Measurements from ENCODE around the gene UFSP1.
A peak's percentile ranks its signal among the peaks of the same experiment; 100 is the strongest.
"Not testable (repeated sequence)": the region's sequence is repeated elsewhere in the genome, so short reads cannot be mapped to it uniquely, and the experiment has no call there.

Gene UFSP1

GRCh38 chr7:100910443-100910842, 20.9 kb upstream of the UFSP1 start:
- not testable (repeated sequence) for H3K9ac ChIP-seq (ENCODE audit: low read length); H4K8ac ChIP-seq (ENCODE audit: low read depth, low read length); H3K27me3 ChIP-seq (ENCODE audit: insufficient read depth, low read length); H3K23ac ChIP-seq (ENCODE audit: low read length); H3K14ac ChIP-seq (ENCODE audit: low read length); H4K12ac ChIP-seq (ENCODE audit: low read depth, low read length); H3K9me3 ChIP-seq (ENCODE audit: insufficient read depth, low read depth, low read length); H2AFZ ChIP-seq (ENCODE audit: insufficient read depth, low read length, poor library complexity); H3K27ac ChIP-seq (ENCODE audit: low read depth, low read length); H3K4me1 ChIP-seq (ENCODE audit: control insufficient read depth in 1 of 2, insufficient read depth in 2 of 2, low read length in 2 of 2); H2AK5ac ChIP-seq (ENCODE audit: low read length); H3K79me2 ChIP-seq (ENCODE audit: control insufficient read depth, insufficient read depth, low read length, poor library complexity); H3K4me2 ChIP-seq (ENCODE audit: low read length); H3K79me1 ChIP-seq (ENCODE audit: low read length); H2BK5ac ChIP-seq (ENCODE audit: low read depth, low read length, poor library complexity); H2BK12ac ChIP-seq (ENCODE audit: low read length); H3K36me3 ChIP-seq (ENCODE audit: control insufficient read depth in 1 of 2, insufficient read depth in 2 of 2, low read length in 2 of 2); H2BK120ac ChIP-seq (ENCODE audit: insufficient read depth, low read length, poor library complexity); H3K4me3 ChIP-seq (ENCODE audit: low read depth, low read length); H4K91ac ChIP-seq (ENCODE audit: low read depth, low read length); H3K4ac ChIP-seq (ENCODE audit: low read depth, low read length); H3K18ac ChIP-seq (ENCODE audit: low read length)
- no CpG with 5 or more reads among the region's 7 CpGs for WGBS (ENCODE audit: extremely low coverage, insufficient coverage, insufficient read length)
- peak; percentile 82 to 90 for DNase-seq

DNA sequence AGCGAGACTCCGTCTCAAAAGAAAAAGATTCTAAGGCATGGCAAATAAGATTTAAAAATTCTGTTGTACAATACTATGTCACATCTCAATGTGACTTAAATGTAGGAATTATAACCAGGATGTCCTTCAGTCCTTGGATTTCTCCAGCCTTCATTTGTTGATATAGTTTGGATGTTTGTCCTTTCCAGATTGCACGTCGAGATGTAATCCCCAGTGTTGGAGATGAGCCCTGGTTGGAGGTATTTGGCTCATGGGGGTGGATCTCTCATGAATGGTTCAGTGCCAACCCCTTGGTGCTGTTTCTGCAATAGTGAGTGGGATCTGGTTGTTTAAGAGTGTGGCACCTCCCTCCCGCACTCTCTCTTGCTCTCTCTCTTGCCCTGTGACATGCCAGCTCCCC, 19.0 kb upstream of the UFSP1 start:
- peaks cover 4% of the 10 kb centered on the region for H3K9me3 ChIP-seq (ENCODE audit: insufficient read depth, low read depth, low read length)
- no peaks in the 10 kb centered on the region for H3K27me3 ChIP-seq (ENCODE audit: insufficient read depth, low read length)
- H3K27ac ChIP-seq (ENCODE audit: low read depth, low read length), result no peak overlapping the region
- no CpG with 5 or more reads among the region's 5 CpGs for WGBS (ENCODE audit: extremely low coverage, insufficient coverage, insufficient read length)
- H3K4ac ChIP-seq (ENCODE audit: low read depth, low read length), result no peak overlapping the region
- no peak for DNase-seq
- H4K91ac ChIP-seq (ENCODE audit: low read depth, low read length), result no peak overlapping the region
- H3K18ac ChIP-seq (ENCODE audit: low read length), result no peak overlapping the region
- no peaks in the 10 kb centered on the region for H3K79me1 ChIP-seq (ENCODE audit: low read length)
- H3K23ac ChIP-seq (ENCODE audit: low read length), result no peak overlapping the region
- no peak overlapping the region for H4K8ac ChIP-seq (ENCODE audit: low read depth, low read length)
- no peak overlapping the region for H2AFZ ChIP-seq (ENCODE audit: insufficient read depth, low read length, poor library complexity)
- H4K12ac ChIP-seq (ENCODE audit: low read depth, low read length), result no peak overlapping the region
- H3K9ac ChIP-seq (ENCODE audit: low read length), result no peak overlapping the region
- H2AK5ac ChIP-seq (ENCODE audit: low read length), result no peak overlapping the region
- no peak overlapping the region for H3K4me3 ChIP-seq (ENCODE audit: low read depth, low read length)
- H3K4me1 ChIP-seq (ENCODE audit: control insufficient read depth in 1 of 2, insufficient read depth in 2 of 2, low read length in 2 of 2), result no peaks in the 10 kb centered on the region
- H3K14ac ChIP-seq (ENCODE audit: low read length), result no peak overlapping the region
- H3K36me3 ChIP-seq (ENCODE audit: control insufficient read depth in 1 of 2, insufficient read depth in 2 of 2, low read length in 2 of 2), result no peaks in the 10 kb centered on the region
- H2BK12ac ChIP-seq (ENCODE audit: low read length), result no peak overlapping the region
- H3K79me2 ChIP-seq (ENCODE audit: control insufficient read depth, insufficient read depth, low read length, poor library complexity), result no peaks in the 10 kb centered on the region
- no peak overlapping the region for H2BK120ac ChIP-seq (ENCODE audit: insufficient read depth, low read length, poor library complexity)
- H3K4me2 ChIP-seq (ENCODE audit: low read length), result no peak overlapping the region
- no peak overlapping the region for H2BK5ac ChIP-seq (ENCODE audit: low read depth, low read length, poor library complexity)

GRCh38 chr7:100902638-100903037, 13.1 kb upstream of the UFSP1 start:
- no CpG with 5 or more reads among the region's 7 CpGs for WGBS (ENCODE audit: extremely low coverage, insufficient coverage, insufficient read length)
- Histone ChIP-seq H3K79me2 (ENCODE audit: control insufficient read depth, insufficient read depth, low read length, poor library complexity) (no peaks in the 10 kb centered on the region), H3K36me3 (ENCODE audit: control insufficient read depth in 1 of 2, insufficient read depth in 2 of 2, low read length in 2 of 2) (no peaks in the 10 kb centered on the region), H3K18ac (ENCODE audit: low read length) (no peak overlapping the region), H4K12ac (ENCODE audit: low read depth, low read length) (no peak overlapping the region), H3K4me2 (ENCODE audit: low read length) (no peak overlapping the region), H3K4me3 (ENCODE audit: low read depth, low read length) (no peak overlapping the region), H3K14ac (ENCODE audit: low read length) (no peak overlapping the region), H3K23ac (ENCODE audit: low read length) (no peak overlapping the region), H3K27ac (ENCODE audit: low read depth, low read length) (no peak overlapping the region), H4K8ac (ENCODE audit: low read depth, low read length) (no peak overlapping the region), H2BK120ac (ENCODE audit: insufficient read depth, low read length, poor library complexity) (no peak overlapping the region), H2BK5ac (ENCODE audit: low read depth, low read length, poor library complexity) (no peak overlapping the region), H2AK5ac (ENCODE audit: low read length) (no peak overlapping the region), H3K4me1 (ENCODE audit: control insufficient read depth in 1 of 2, insufficient read depth in 2 of 2, low read length in 2 of 2) (no peaks in the 10 kb centered on the region), H3K79me1 (ENCODE audit: low read length) (no peaks in the 10 kb centered on the region), H3K9me3 (ENCODE audit: insufficient read depth, low read depth, low read length) (peaks cover 2% of the 10 kb centered on the region), H4K91ac (ENCODE audit: low read depth, low read length) (no peak overlapping the region), H2AFZ (ENCODE audit: insufficient read depth, low read length, poor library complexity) (no peak overlapping the region), H3K9ac (ENCODE audit: low read length) (no peak overlapping the region), H3K4ac (ENCODE audit: low read depth, low read length) (no peak overlapping the region), H2BK12ac (ENCODE audit: low read length) (no peak overlapping the region), H3K27me3 (ENCODE audit: insufficient read depth, low read length) (no peaks in the 10 kb centered on the region)
- no peak for DNase-seq

- no CpG with 5 or more reads among the region's 5 CpGs for WGBS (ENCODE audit: extremely low coverage, insufficient coverage, insufficient read length)
- no peak overlapping the region for H3K23ac ChIP-seq (ENCODE audit: low read length)
- H2AFZ ChIP-seq (ENCODE audit: insufficient read depth, low read length, poor library complexity), result no peak overlapping the region
- no peaks in the 10 kb centered on the region for H3K4me1 ChIP-seq (ENCODE audit: control insufficient read depth in 1 of 2, insufficient read depth in 2 of 2, low read length in 2 of 2)
- no peak overlapping the region for H2BK120ac ChIP-seq (ENCODE audit: insufficient read depth, low read length, poor library complexity)
- peak in 1 of 2 donors; percentile 32 for DNase-seq
- no peaks in the 10 kb centered on the region for H3K36me3 ChIP-seq (ENCODE audit: control insufficient read depth in 1 of 2, insufficient read depth in 2 of 2, low read length in 2 of 2)
- no peaks in the 10 kb centered on the region for H3K79me1 ChIP-seq (ENCODE audit: low read length)
- no peak overlapping the region for H2BK5ac ChIP-seq (ENCODE audit: low read depth, low read length, poor library complexity)
- H3K27me3 ChIP-seq (ENCODE audit: insufficient read depth, low read length), result no peaks in the 10 kb centered on the region
- no peak overlapping the region for H3K9ac ChIP-seq (ENCODE audit: low read length)
- H3K4me3 ChIP-seq (ENCODE audit: low read depth, low read length), result no peak overlapping the region
- H2AK5ac ChIP-seq (ENCODE audit: low read length), result no peak overlapping the region
- no peak overlapping the region for H4K8ac ChIP-seq (ENCODE audit: low read depth, low read length)
- H3K18ac ChIP-seq (ENCODE audit: low read length), result no peak overlapping the region
- no peak overlapping the region for H4K12ac ChIP-seq (ENCODE audit: low read depth, low read length)
- H3K4ac ChIP-seq (ENCODE audit: low read depth, low read length), result no peak overlapping the region
- no peak overlapping the region for H3K14ac ChIP-seq (ENCODE audit: low read length)
- H3K27ac ChIP-seq (ENCODE audit: low read depth, low read length), result no peak overlapping the region
- no peak overlapping the region for H3K4me2 ChIP-seq (ENCODE audit: low read length)
- no peak overlapping the region for H2BK12ac ChIP-seq (ENCODE audit: low read length)
- H3K9me3 ChIP-seq (ENCODE audit: insufficient read depth, low read depth, low read length), result peaks cover 2% of the 10 kb centered on the region
- H4K91ac ChIP-seq (ENCODE audit: low read depth, low read length), result no peak overlapping the region
- no peaks in the 10 kb centered on the region for H3K79me2 ChIP-seq (ENCODE audit: control insufficient read depth, insufficient read depth, low read length, poor library complexity)
Measured at GRCh38 chr7:100901921-100902332, 12.4 kb upstream of the UFSP1 start.
